Measurements from ENCODE around the gene DHRS3.

Gene DHRS3

GRCh38 chr1:12554521-12555305 lies 63.3 kb downstream of the DHRS3 start:
- no peak for DNase-seq (ENCODE audit: low spot score)

GRCh38 chr1:12553963-12554362 lies 64.0 kb downstream of the DHRS3 start:
- DNase-seq (ENCODE audit: low spot score), result no peak

- DNase-seq (ENCODE audit: low spot score), result no peak
These were observed 64.8 kb downstream of the DHRS3 start for GRCh38 chr1:12552951-12553921.

- no peak for DNase-seq (ENCODE audit: low spot score)
These were observed 65.7 kb downstream of the DHRS3 start for GRCh38 chr1:12552111-12552888.

GRCh38 chr1:12551584-12551983 lies 66.4 kb downstream of the DHRS3 start:
- no peak for DNase-seq (ENCODE audit: low spot score)

GRCh38 chr1:12549460-12550349 lies 68.3 kb downstream of the DHRS3 start:
- no peak for DNase-seq (ENCODE audit: low spot score)

DNA sequence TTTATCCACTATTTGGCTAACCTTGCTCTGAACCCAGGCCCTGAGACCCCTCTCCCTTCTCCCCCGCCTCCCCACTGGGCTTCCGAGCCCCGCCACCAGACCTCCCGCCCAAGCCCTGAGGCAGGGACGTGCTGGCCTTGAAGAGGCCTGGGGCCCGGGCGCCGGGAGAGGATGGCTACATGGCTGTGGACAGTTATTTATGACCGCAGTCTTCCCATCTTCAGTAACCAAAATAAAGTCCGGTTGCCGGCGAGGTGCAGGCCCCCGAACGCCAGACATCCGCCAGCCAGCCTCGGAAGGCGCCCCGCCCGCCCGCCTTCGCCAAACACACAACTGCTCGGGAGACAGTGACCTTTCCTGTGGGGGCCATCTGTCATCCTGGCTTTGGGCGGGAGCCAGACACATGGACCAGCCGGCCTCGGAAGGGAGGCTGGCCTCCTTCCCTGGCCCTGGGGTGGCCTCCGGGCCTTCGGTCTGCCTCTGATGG lies 69.0 kb downstream of the DHRS3 start:
- no peak for DNase-seq (ENCODE audit: low spot score)

- DNase-seq (ENCODE audit: low spot score), result no peak
These were observed 69.6 kb downstream of the DHRS3 start for GRCh38 chr1:12548279-12548972.

DNA sequence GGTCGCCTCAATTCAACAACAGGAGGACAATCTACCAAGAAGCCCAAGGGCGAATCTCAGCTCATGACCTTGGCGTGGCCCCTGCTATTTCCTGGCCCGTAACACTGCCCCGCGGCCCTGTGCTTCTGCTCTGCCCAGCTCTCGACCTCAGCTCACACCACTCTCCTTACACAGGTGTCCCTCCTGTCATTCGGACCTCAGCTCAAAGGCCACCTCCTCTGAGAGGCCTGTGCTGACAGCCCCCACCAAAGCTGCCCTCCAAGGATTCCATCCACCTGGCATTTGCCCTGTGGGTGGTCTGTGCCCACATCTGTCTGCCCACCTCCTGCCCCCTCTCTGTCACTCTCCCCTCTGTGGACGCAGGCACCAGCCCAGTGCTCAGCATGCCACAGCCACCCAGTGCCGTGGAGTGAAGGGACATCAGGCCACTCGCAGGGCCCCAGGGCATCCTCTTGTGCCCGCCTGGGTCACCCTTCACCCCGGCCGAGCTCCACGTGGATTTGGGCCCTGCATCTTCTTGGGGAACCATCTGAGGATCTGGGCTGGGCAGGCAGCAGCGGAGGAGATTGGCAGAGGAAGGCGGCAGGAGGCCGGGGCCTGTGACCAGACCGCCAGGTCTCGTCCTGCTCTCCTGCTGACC lies 70.3 kb downstream of the DHRS3 start:
- DNase-seq (ENCODE audit: low spot score), result no peak

GRCh38 chr1:12546771-12547585 lies 71.0 kb downstream of the DHRS3 start:
- DNase-seq (ENCODE audit: low spot score), result no peak

DNA sequence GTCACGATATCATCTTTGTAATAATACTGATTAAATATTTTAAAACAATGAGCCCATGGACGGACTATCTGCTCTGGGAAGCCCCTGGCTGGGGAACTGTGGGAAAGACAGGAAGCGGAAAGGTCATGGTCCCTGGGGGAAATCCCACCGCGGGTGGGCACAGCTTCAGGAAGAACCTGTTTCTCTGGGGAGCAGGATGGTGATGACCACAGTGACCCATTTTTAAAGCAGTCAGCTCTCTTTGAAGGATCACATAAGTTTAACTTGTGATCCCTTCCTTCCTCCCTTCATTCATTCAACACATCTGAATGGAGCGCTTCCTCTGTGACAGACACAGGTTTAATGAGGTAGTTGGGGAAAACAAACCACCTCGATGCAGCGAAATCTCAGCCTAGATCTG lies 73.0 kb downstream of the DHRS3 start:
- DNase-seq (ENCODE audit: low spot score), result no peak

DNA sequence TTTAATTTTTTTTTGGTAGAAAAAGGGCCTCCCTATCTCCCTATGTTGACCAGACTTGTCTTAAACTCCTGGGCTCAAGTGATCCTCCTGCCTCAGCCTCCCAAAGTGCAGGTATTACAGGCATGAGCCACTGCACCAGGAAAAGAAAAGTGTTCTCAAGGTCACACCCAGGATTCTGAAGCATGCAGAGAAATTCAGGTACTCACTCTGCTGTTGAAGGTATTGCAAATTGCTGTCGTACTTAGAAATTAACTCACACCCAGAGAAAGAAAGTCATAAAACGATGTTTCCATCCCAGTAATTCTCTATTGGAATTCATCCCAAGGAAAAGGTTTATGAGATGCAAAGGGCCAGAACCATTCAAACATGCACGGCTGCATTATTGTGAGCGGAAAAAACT lies 73.7 kb downstream of the DHRS3 start:
- no peak for DNase-seq (ENCODE audit: low spot score)

DNA sequence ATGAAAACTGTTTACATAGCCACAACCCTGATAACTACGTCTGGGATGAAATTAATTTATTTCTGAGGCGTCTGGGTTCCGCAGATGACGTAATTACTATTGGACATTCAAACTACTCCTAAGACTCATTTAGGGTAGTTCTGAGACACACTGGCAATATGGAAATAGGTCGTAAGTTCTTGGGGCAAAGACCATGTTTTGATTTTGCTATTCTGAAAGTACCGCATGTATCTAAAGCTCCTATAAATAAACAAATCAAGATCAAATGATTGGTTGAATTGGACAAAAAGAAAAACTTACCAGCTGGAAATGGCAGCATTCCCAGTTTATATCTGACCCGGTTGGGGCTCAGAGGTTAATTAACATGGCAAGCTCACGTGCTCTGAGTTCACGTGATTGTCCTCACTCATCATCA lies 74.3 kb downstream of the DHRS3 start:
- DNase-seq (ENCODE audit: low spot score), result no peak

GRCh38 chr1:12542616-12543592 lies 75.1 kb downstream of the DHRS3 start:
- no peak for DNase-seq (ENCODE audit: low spot score)

DNA sequence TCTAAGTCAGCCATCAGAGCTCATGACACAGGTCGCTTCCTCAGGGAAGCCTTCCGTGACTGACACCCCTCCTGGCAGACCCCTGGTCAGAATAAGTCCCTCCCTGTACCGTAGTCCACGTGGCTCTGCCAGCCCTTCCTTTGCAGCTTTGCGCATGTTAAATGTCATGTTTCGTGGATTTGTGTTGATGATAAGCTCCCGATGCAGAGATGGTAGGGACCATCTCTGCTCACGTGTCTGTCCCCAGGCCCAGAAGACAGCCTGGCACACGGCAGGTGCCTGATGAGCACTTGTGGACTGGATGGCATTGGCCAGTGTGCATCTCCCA lies 75.9 kb downstream of the DHRS3 start:
- DNase-seq (ENCODE audit: low spot score), result peak; percentile 9

DNA sequence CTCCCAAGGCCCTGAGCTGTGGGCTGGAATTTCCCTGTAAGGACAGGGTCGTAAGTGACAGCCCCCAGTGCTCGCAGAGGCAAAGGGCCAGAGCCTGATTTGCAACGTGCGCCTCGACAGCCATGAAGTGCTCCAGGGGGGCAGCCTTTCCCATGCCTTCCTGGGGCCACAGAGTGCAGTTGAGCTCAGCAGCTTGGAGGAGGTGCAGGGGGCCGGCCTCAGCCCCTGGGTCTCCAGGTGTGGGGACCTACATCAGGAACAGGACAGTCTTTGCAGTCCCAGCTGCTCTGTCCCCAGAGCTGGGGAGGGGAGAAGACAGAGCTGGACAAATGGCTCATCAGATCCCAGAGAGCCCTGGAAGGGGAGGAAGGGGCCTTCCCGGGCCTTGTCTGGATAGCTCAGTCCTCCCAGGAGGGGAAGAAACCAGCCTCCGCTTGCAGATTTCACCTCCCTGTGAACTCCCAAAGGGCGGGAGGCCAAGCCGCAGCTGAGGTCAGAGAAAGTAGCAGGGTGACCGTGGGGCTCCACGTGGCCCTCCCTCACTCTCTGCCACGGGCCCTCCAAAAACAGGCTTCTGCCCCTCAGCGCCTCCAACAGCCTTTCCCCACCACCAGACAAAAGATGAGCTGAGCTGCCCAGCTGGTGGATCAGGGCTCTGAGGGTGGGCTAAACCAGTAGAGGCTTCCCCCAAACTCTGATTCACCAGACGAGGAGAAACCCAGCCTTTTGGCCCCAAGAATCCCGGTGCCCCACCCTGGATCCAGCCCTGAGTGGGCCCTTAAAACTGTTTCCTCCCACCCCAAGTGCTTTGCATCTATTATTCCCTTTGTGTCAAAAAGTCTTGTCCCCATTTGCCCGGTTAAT lies 76.5 kb downstream of the DHRS3 start:
- DNase-seq (ENCODE audit: low spot score), result no peak
